HEK293T (cell line): ENCODE data around the gene CYTH3.

Experiments used
- ARNT ChIP-seq: fragments of 450-650 bp; IDR thresholded peaks from 2 replicates; pipeline ENCODE4 v1.6.1; 2017; ENCODE audit warnings: mild to moderate bottlenecking
- BHLHE40 ChIP-seq: fragments of 450-650 bp; IDR thresholded peaks from 2 replicates; pipeline ENCODE4 v1.6.1; 2016; ENCODE audit warnings: mild to moderate bottlenecking, moderate library complexity, borderline replicate concordance
- CTBP1 ChIP-seq: fragments of 450-650 bp; IDR thresholded peaks from 2 replicates; pipeline ENCODE4 v1.6.1; 2016; ENCODE audit warnings: borderline replicate concordance
- ELF4 ChIP-seq: fragments of 450-650 bp; IDR thresholded peaks from 2 replicates; pipeline ENCODE4 v1.6.1; 2017; ENCODE audit warnings: antibody characterized with exemption
- FOXA1 ChIP-seq: fragments of 450-650 bp; IDR thresholded peaks from 2 replicates; pipeline ENCODE4 v1.6.1; 2016; ENCODE audit warnings: mild to moderate bottlenecking
- FOXM1 ChIP-seq: fragments of 450-650 bp; IDR thresholded peaks from 2 replicates; pipeline ENCODE4 v1.6.1; 2017; ENCODE audit warnings: mild to moderate bottlenecking, borderline replicate concordance
- HDGF ChIP-seq: fragments of 450-650 bp; IDR thresholded peaks from 2 replicates; pipeline ENCODE4 v1.6.1; 2017; ENCODE audit warnings: antibody characterized with exemption, borderline replicate concordance
- LEF1 ChIP-seq: fragments of 450-650 bp; IDR thresholded peaks from 2 replicates; pipeline ENCODE4 v1.6.1; 2017; ENCODE audit warnings: mild to moderate bottlenecking, borderline replicate concordance
- NFRKB ChIP-seq: fragments of 450-650 bp; IDR thresholded peaks from 2 replicates; pipeline ENCODE4 v1.6.1; 2016; ENCODE audit warnings: mild to moderate bottlenecking, moderate library complexity
- SP1 ChIP-seq: fragments of 450-650 bp; IDR thresholded peaks from 2 replicates; pipeline ENCODE4 v1.6.1; 2017
- SUZ12 ChIP-seq: fragments of 450-650 bp; IDR thresholded peaks from 2 replicates; pipeline ENCODE4 v1.6.1; 2016; ENCODE audit warnings: mild to moderate bottlenecking
- ZNF384 ChIP-seq: fragments of 450-650 bp; IDR thresholded peaks from 2 replicates; pipeline ENCODE4 v1.6.1; 2016
- TF ChIP-seq, protein P1 (sequence below): fragments of 450-650 bp; IDR thresholded peaks from 2 replicates; pipeline ENCODE4 v1.6.1; 2016

DNA sequence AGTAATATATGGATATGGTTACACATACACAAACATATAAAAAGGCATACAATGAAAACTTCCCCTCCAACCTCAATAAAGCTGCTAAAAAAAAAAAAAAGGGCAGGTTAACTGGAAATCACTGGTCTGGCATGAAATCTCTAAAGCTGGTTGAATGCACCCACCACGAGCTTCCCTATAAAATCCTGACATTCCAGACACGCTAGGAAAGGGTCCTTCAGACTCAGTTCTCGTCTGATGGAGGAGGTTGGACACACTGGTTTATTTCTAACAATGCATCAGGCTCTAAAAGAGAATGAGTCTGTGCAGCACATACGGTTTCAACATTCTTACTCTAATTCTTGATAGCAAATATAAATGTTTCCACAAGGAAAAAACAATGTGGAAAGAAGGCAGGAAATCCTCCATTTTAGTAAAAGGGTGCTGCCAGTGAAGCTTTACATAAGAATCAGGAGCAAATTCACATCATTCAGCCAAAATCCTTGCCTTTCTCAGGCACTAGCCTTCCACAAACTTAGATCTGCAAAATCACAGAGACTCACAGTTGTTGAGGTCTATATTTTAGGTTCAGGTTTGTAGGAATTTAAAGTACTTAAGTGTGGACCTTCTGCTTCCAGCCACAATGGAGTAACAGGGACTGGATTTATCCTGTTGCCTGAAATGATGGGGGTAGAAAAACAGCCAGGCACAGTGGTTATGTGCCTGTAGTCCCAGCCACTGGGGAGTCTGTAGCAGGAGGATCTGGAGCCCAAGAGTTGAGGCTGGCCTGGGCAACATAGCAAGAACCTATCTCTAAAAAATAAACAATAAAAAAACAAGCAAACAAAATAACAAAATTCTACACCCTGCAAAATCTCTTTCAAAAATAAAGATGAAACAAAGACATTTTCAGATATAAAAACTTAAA, 73.5 kb downstream of the CYTH3 start:
- TF ChIP-seq ZNF384 (no peak), FOXM1 (no peak), NFRKB (no peak), HDGF (no peak), SUZ12 (no peak), ARNT (no peak), CTBP1 (no peak), FOXA1 (no peak), ELF4 (no peak), BHLHE40 (no peak), SP1 (no peak), LEF1 (no peak)
- TF ChIP-seq, protein P1, sequence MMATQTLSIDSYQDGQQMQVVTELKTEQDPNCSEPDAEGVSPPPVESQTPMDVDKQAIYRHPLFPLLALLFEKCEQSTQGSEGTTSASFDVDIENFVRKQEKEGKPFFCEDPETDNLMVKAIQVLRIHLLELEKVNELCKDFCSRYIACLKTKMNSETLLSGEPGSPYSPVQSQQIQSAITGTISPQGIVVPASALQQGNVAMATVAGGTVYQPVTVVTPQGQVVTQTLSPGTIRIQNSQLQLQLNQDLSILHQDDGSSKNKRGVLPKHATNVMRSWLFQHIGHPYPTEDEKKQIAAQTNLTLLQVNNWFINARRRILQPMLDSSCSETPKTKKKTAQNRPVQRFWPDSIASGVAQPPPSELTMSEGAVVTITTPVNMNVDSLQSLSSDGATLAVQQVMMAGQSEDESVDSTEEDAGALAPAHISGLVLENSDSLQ = no peak
